KMS-11 (cell line): ENCODE measurements around the gene HNRNPC.

Experiments
- H2AFZ ChIP-seq: fragments of 200-600 bp; sonication (generic); 2 replicates; pipeline ENCODE4 v1.6.1; 2016; ENCODE audit warnings: antibody characterized with exemption, mixed run types, low read depth
- H3K27ac ChIP-seq: fragments of 200-600 bp; sonication (generic); 2 replicates; pipeline ENCODE4 v1.6.1; 2016; ENCODE audit warnings: mild to moderate bottlenecking, mixed run types
- H3K27me3 ChIP-seq: fragments of 200-600 bp; sonication (generic); 2 replicates; pipeline ENCODE4 v1.6.1; 2017; ENCODE audit warnings: mild to moderate bottlenecking, low read depth, mixed run types, moderate library complexity; ENCODE audit not compliant: insufficient read depth
- H3K36me3 ChIP-seq: fragments of 200-600 bp; sonication (generic); 2 replicates; pipeline ENCODE4 v1.6.1; 2017; ENCODE audit warnings: mild to moderate bottlenecking, mixed run types; ENCODE audit not compliant: insufficient read depth
- H3K4me1 ChIP-seq: fragments of 200-600 bp; sonication (generic); 2 replicates; pipeline ENCODE4 v1.6.1; 2016; ENCODE audit warnings: mild to moderate bottlenecking, low read depth, mixed run types; ENCODE audit not compliant: poor library complexity, severe bottlenecking
- H3K4me2 ChIP-seq: fragments of 200-600 bp; sonication (generic); 2 replicates; pipeline ENCODE4 v1.7.0; 2016; ENCODE audit warnings: mild to moderate bottlenecking, mixed run types
- H3K4me3 ChIP-seq: fragments of 200-600 bp; sonication (generic); IDR thresholded peaks from 2 replicates; pipeline ENCODE4 v1.6.1; 2017; ENCODE audit warnings: low read depth, low read length, mixed read lengths; ENCODE audit not compliant: insufficient read depth
- H3K79me2 ChIP-seq: fragments of 200-600 bp; sonication (generic); 2 replicates; pipeline ENCODE4 v1.6.1; 2016; ENCODE audit warnings: low read depth, mixed run types; ENCODE audit not compliant: insufficient read depth
- H3K9ac ChIP-seq: fragments of 200-600 bp; sonication (generic); 2 replicates; pipeline ENCODE4 v1.6.1; 2016; ENCODE audit warnings: mild to moderate bottlenecking, mixed run types
- H4K20me1 ChIP-seq: fragments of 200-600 bp; sonication (generic); 2 replicates; pipeline ENCODE4 v1.6.1; 2016; ENCODE audit warnings: mild to moderate bottlenecking, mixed run types; ENCODE audit not compliant: insufficient read depth
- TF ChIP-seq, protein P1 (sequence below): fragments of 200-600 bp; sonication (generic); conservative IDR thresholded peaks from 2 replicates; pipeline ENCODE4 v1.6.1; 2017; ENCODE audit warnings: low read depth, mild to moderate bottlenecking, antibody characterized with exemption, low read length, moderate library complexity, mixed read lengths

Gene HNRNPC

DNA sequence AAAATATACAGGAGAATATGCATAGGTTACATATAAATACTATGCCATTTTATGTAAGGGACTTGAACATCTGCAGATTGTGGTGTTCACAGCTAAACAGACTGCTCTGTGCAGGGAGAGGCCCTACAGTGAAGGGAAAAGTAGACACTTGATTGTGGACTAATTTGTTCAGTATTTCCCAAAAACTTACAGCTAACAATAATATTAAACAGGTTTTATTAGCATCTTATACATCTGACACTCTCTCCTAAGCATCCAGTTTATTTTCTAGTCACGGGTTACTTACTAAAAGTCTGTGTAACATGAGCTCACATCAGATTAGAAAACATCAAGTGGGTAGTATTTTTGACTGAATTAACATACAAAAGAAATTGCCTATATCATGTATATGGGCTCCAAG lies 60.1 kb downstream of the HNRNPC start:
- no peaks in the 10 kb centered on the region for H3K4me1 ChIP-seq
- no peak overlapping the region for H3K4me3 ChIP-seq
- no peak overlapping the region for H2AFZ ChIP-seq
- H3K36me3 ChIP-seq = peaks cover 9% of the 10 kb centered on the region; the same call in 1 of the 2 replicates
- H3K9ac ChIP-seq = no peak overlapping the region
- TF ChIP-seq, protein P1, sequence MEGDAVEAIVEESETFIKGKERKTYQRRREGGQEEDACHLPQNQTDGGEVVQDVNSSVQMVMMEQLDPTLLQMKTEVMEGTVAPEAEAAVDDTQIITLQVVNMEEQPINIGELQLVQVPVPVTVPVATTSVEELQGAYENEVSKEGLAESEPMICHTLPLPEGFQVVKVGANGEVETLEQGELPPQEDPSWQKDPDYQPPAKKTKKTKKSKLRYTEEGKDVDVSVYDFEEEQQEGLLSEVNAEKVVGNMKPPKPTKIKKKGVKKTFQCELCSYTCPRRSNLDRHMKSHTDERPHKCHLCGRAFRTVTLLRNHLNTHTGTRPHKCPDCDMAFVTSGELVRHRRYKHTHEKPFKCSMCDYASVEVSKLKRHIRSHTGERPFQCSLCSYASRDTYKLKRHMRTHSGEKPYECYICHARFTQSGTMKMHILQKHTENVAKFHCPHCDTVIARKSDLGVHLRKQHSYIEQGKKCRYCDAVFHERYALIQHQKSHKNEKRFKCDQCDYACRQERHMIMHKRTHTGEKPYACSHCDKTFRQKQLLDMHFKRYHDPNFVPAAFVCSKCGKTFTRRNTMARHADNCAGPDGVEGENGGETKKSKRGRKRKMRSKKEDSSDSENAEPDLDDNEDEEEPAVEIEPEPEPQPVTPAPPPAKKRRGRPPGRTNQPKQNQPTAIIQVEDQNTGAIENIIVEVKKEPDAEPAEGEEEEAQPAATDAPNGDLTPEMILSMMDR = no peak
- H3K27me3 ChIP-seq = no peaks in the 10 kb centered on the region
- peaks cover 24% of the 10 kb centered on the region; the same call in 1 of the 2 replicates for H3K79me2 ChIP-seq
- H4K20me1 ChIP-seq = peaks cover 15% of the 10 kb centered on the region; the same call in 1 of the 2 replicates
- H3K4me2 ChIP-seq = no peak overlapping the region
- no peak overlapping the region for H3K27ac ChIP-seq

DNA sequence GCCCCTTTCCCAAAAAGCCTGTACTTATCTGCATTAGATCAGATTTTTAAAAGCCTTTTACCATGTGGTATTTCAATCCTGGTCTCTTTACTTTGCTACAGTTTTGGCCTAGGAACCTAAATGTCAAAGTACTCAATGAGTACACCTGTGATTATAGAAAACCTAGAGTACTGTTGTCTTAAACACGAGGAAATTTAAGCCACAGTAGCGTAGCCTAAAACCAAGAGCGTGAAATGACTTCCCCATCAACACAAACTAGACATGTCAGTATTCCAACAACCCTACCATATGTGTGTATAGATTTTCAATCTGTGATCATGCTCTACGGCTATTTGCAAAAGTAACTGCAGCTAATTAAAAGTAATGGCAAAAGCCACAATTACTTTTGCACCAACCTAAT lies 60.7 kb downstream of the HNRNPC start:
- H3K4me3 ChIP-seq = no peak overlapping the region
- no peaks in the 10 kb centered on the region for H3K27me3 ChIP-seq
- H3K9ac ChIP-seq = no peak overlapping the region
- H2AFZ ChIP-seq = no peak overlapping the region
- H3K36me3 ChIP-seq = peaks cover 9% of the 10 kb centered on the region; the same call in 1 of the 2 replicates
- TF ChIP-seq, protein P1 = no peak
- H3K79me2 ChIP-seq = peaks cover 17% of the 10 kb centered on the region; the same call in 1 of the 2 replicates
- no peak overlapping the region for H3K27ac ChIP-seq
- H3K4me2 ChIP-seq = no peak overlapping the region
- H3K4me1 ChIP-seq = no peaks in the 10 kb centered on the region
- H4K20me1 ChIP-seq = peaks cover 11% of the 10 kb centered on the region; the same call in 1 of the 2 replicates

DNA sequence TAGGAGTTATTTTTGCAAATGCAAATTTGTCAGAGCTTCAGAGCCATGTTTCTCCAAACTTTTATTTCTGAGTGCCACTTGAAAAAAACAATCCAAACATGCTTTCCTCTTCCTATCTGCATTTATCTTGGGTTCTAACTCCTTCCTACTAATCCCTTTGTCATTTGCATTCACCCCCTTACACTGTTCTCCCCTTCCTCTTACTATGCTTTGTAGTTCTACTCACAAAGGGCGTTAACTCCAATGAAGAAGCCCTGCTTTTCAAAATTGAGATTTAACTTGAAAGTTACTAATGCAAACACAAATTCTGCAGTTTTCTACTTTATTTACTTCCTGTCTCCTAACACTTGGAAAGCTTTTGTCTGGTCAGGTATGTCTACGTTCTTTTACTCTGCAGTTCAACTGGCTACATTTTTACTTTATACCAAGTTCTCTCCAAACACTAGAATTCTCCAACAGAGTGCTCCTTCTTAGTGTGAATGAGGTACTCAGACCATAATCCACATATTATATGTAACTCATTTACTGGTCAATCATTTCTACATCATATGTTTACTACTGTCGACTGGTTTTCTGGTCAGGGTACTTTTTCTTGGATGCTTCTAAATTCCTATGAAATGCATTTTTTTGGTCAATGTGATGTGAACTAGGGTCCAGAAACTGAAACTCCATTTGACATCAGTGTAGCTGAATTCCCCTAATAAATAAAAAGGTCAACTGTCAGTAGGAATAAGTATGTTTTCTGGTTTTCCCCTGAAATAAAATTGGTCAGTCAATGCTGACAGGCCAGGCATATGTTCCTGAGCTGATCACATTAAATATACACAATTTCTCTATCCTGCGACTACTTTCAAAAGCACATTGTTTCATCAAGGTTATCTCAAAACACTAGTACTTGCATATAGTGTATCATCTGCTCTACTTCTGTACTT lies 62.2 kb downstream of the HNRNPC start:
- H3K27me3 ChIP-seq = no peaks in the 10 kb centered on the region
- no peak overlapping the region for H3K27ac ChIP-seq
- H3K4me3 ChIP-seq = no peak overlapping the region
- H3K4me1 ChIP-seq = no peaks in the 10 kb centered on the region
- no peak overlapping the region for H2AFZ ChIP-seq
- TF ChIP-seq, protein P1 = no peak
- peaks cover 4% of the 10 kb centered on the region; the same call in 1 of the 2 replicates for H3K36me3 ChIP-seq
- peaks cover 5% of the 10 kb centered on the region; the same call in 1 of the 2 replicates for H3K79me2 ChIP-seq
- no peaks in the 10 kb centered on the region for H4K20me1 ChIP-seq
- no peak overlapping the region for H3K4me2 ChIP-seq
- no peak overlapping the region for H3K9ac ChIP-seq

DNA sequence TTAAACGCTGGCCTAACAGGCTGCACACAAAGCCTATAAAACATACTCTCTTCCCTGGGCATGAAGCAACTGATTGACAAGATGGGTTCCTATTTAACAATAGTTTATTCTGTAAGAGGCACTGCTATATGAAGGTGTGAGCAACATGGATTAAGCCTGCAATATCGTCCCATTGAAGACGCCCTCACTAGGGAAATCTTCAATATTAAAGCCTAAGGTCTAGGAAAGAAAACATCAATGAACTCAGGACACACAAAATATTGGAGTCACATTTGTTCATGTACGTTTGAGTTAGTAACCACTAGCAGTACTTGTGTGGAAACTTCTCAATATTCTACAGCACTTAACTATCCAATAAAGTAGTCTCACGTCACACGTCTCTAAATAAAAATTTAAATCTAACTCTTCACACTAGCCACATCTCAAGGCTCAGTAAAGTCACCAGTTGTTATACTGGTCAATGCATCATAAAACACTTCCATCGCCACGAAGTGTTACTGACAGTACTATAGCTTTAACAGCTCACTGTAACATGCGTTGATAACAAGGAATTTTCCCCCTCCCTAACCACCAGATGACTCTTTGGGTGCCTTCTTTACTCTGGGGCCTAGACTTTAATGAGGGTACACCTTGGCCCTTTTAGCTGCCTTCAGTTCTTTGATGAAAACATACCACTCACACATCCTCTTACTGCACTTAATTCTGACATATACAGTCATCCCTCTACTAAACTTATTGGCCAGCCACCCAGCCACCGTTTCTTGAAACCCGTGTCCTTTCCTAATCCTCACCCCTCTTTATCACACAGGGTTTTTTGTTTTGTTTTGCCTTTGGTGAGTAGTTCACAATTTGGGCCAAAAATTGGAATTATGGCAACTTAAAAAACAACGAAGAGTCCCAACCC lies 63.3 kb downstream of the HNRNPC start:
- Histone ChIP-seq H4K20me1 (no peaks in the 10 kb centered on the region), H3K4me2 (no peak overlapping the region), H3K9ac (no peak overlapping the region), H3K36me3 (no peaks in the 10 kb centered on the region; the same call in 1 of the 2 replicates), H3K27me3 (no peaks in the 10 kb centered on the region), H3K4me3 (no peak overlapping the region), H3K27ac (no peak overlapping the region), H2AFZ (no peak overlapping the region), H3K79me2 (no peaks in the 10 kb centered on the region), H3K4me1 (no peaks in the 10 kb centered on the region)
- TF ChIP-seq, protein P1 = no peak
